B cell (primary cell): ENCODE results near the gene GRPEL2. TPM values are rescaled to one million over a fixed set of nuclear protein-coding genes. Genes with fewer than 3 reads are reported as not detected.

Experiments
- ATAC-seq: fragments of 200-7000 bp; cut with Tn5 transposase; one replicate; pipeline ENCODE4 v1.10.0; 2021; ENCODE audit warnings: low read depth, mild to moderate bottlenecking, moderate number of reproducible peaks, moderate library complexity
- CTCF ChIA-PET: fragments of 350-600 bp; sonication (Branson Sonifier 250); formaldehyde crosslinking; loops from one replicate; lab custom pipeline; 2021; ENCODE audit warnings: antibody characterized with exemption, inconsistent platforms; lab: Charles Lee
- POLR2A ChIA-PET: fragments of 350-600 bp; sonication (Branson Sonifier 250); formaldehyde crosslinking; loops from one replicate; lab custom pipeline; 2021; ENCODE audit warnings: antibody characterized with exemption; lab: Charles Lee
- DNase-seq: peaks from one replicate; pipeline ENCODE4 v3.0.0; 2013
- H2AFZ ChIP-seq: 2 replicates; pipeline ENCODE4 v1.6.1; 2012; ENCODE audit warnings: mild to moderate bottlenecking, low read depth, low read length; ENCODE audit not compliant: insufficient read depth, poor library complexity, severe bottlenecking
- H3K27ac ChIP-seq, 2 donors: 1 replicate in 1 of 2; 2 replicates in 1 of 2; pipeline ENCODE4 v1.5.1; 2012 to 2013; ENCODE audit warnings: low read length in 2 of 2, mild to moderate bottlenecking in 2 of 2, moderate library complexity in 1 of 2
- H3K27me3 ChIP-seq, 4 experiments: fragments of 200-600 bp in 1 of 4; sonication (generic) in 1 of 4; replicated peaks in 1 of 4; 1 replicate in 2 of 4; 2 replicates in 2 of 4; pipeline versions ENCODE4 v1.6.1 to v1.7.0; 2013 to 2016; ENCODE audit warnings: low read length in 3 of 4, mild to moderate bottlenecking in 2 of 4, mixed read lengths in 1 of 4, moderate library complexity in 1 of 4; ENCODE audit not compliant: insufficient read depth in 4 of 4, control insufficient read depth in 3 of 4; ENCODE audit errors: control extremely low read depth in 1 of 4
- H3K36me3 ChIP-seq, 2 experiments: replicated peaks in 1 of 2; 1 replicate in 1 of 2; 2 replicates in 1 of 2; pipeline versions ENCODE4 v1.6.1 to v1.7.1; 2013; ENCODE audit warnings: low read length in 1 of 2; ENCODE audit not compliant: insufficient read depth in 2 of 2, control insufficient read depth in 1 of 2; ENCODE audit errors: control extremely low read depth in 1 of 2, extremely low read depth in 1 of 2
- H3K4me1 ChIP-seq, 2 donors: fragments of 200-600 bp in 1 of 2; sonication (generic) in 1 of 2; 1 replicate in 1 of 2; 2 replicates in 1 of 2; pipeline versions ENCODE4 v1.5.1 to v1.6.1; 2013 to 2017; ENCODE audit warnings: low read length in 2 of 2; ENCODE audit not compliant: control insufficient read depth in 2 of 2, insufficient read depth in 2 of 2
- H3K4me2 ChIP-seq: replicated peaks from 2 replicates; pipeline ENCODE3; 2012; ENCODE audit warnings: mild to moderate bottlenecking, low read depth, low read length; ENCODE audit not compliant: poor library complexity, severe bottlenecking
- H3K4me3 ChIP-seq, 5 experiments: fragments of 200-600 bp in 1 of 5; sonication (generic) in 1 of 5; 1 replicate in 3 of 5; 2 replicates in 2 of 5; pipeline versions ENCODE4 v1.5.1 to v1.7.0; 2011 to 2016; ENCODE audit warnings: low read length in 4 of 5, mild to moderate bottlenecking in 4 of 5, low read depth in 2 of 5, control low read depth in 1 of 5, moderate library complexity in 1 of 5; ENCODE audit not compliant: insufficient read depth in 1 of 5; ENCODE audit errors: control extremely low read depth in 1 of 5, extremely low read depth in 1 of 5
- H3K79me2 ChIP-seq: fragments of 200-600 bp; sonication (generic); one replicate; pipeline ENCODE4 v1.6.0; 2016; ENCODE audit warnings: low read length; ENCODE audit not compliant: control insufficient read depth, insufficient read depth
- H3K9ac ChIP-seq: fragments of 200-600 bp; sonication (generic); 2 replicates; pipeline ENCODE4 v1.6.1; 2017; ENCODE audit warnings: mild to moderate bottlenecking, low read length, moderate library complexity
- H3K9me3 ChIP-seq, 3 donors: one replicate each; pipeline versions ENCODE4 v1.6.1 to v1.7.1; 2013; ENCODE audit warnings: low read length in 2 of 3; ENCODE audit not compliant: control insufficient read depth in 2 of 3, insufficient read depth in 1 of 3; ENCODE audit errors: control extremely low read depth in 1 of 3
- H4K20me1 ChIP-seq: 2 replicates; pipeline ENCODE4 v1.6.0; 2012; ENCODE audit warnings: mild to moderate bottlenecking, low read length; ENCODE audit not compliant: insufficient read depth, control insufficient read depth, poor library complexity, severe bottlenecking
- H3K27ac Mint-ChIP-seq: one replicate; pipeline ENCODE4 v1.8.0; 2021; ENCODE audit warnings: mixed read lengths
- H3K27me3 Mint-ChIP-seq: one replicate; pipeline ENCODE4 v1.8.0; 2021; ENCODE audit warnings: mixed read lengths
- H3K4me1 Mint-ChIP-seq: one replicate; pipeline ENCODE4 v1.8.0; 2021; ENCODE audit warnings: mixed read lengths
- H3K4me3 Mint-ChIP-seq: one replicate; pipeline ENCODE4 v1.8.0; 2021; ENCODE audit warnings: mixed read lengths
- H3K9me3 Mint-ChIP-seq: one replicate; pipeline ENCODE4 v1.8.0; 2022; ENCODE audit warnings: mixed read lengths; ENCODE audit not compliant: insufficient read depth
- CTCF ChIP-seq: fragments of 200-600 bp; IDR thresholded peaks from one replicate; pipeline ENCODE4 v1.8.0; 2022; ENCODE audit warnings: antibody characterized with exemption, mild to moderate bottlenecking
- EZH2 ChIP-seq: IDR thresholded peaks from 2 replicates; pipeline ENCODE4 v1.6.1; 2012; ENCODE audit warnings: borderline replicate concordance, low read depth, mild to moderate bottlenecking, moderate library complexity, low read length; ENCODE audit not compliant: insufficient read depth, poor library complexity, severe bottlenecking
- WGBS: methylation state at CpG from one replicate; pipeline ENCODE4 v1.1.5; 2013; ENCODE audit warnings: missing lambda C conversion rate; ENCODE audit not compliant: insufficient coverage; 5-methylcytosine and 5-hydroxymethylcytosine counted together
- intact Hi-C: fragments of 100-400 bp; cut with micrococcal nuclease; formaldehyde crosslinking; loops from one replicate; pipeline ENCODE4 v1.10.0; 2022
- polyA plus RNA-seq: library from polyadenylated mRNA; depleted of rRNA; stranded (reverse); fragments of >200 nt; gene quantifications from 2 replicates; pipeline ENCODE4 v1.2.3, GENCODE V29; 2012
- total RNA-seq, 2 donors: library from RNA; stranded (reverse); fragments of 120-200 nt in 1 of 2; gene quantifications; 1 replicate in 1 of 2; 2 replicates in 1 of 2; pipeline versions ENCODE4 v1.2.3 to v1.2.4, GENCODE V29; 2013 to 2022

The GRPEL2 gene
- total and polyA plus RNA-seq, 2 donors (not counting 1 experiment from before 2014, with no cell fraction given): 1.1 to 12.1 TPM

GRCh38 chr5:149383399-149383798 lies 38.1 kb downstream of the GRPEL2 start:
- peaks cover 0 to 3% (median 0%) of the 10 kb centered on the region in 3 donors for H3K9me3 ChIP-seq
- POLR2A ChIA-PET: no interaction called here
- no peaks in the 10 kb centered on the region for H3K27me3 ChIP-seq
- no peaks in the 10 kb centered on the region for H4K20me1 ChIP-seq
- CTCF ChIA-PET: interaction anchor here (2.1 to 7.8 kb wide), 5 partner anchors 11 to 235 kb away, joined by 6 to 67 read pairs (median 16); no protein-coding TSS in a partner anchor
- H2AFZ ChIP-seq: no peak overlapping the region
- Mint-ChIP-seq H3K27ac (no peak overlapping the region), H3K9me3 (no peaks in the 10 kb centered on the region), H3K4me3 (no peak overlapping the region), H3K27me3 (peaks cover 3% of the 10 kb centered on the region), H3K4me1 (peaks cover 2% of the 10 kb centered on the region)
- H3K36me3 ChIP-seq: no peaks in the 10 kb centered on the region
- H3K4me1 ChIP-seq: peaks cover 0 to 5% of the 10 kb centered on the region in 2 donors
- ATAC-seq: no peak
- DNase-seq: no peak
- no peak for TF ChIP-seq CTCF
- TF ChIP-seq EZH2: no peak
- H3K27ac ChIP-seq: no peak overlapping the region
- H3K79me2 ChIP-seq: no peaks in the 10 kb centered on the region
- H3K9ac ChIP-seq: no peak overlapping the region
- intact Hi-C loops: no loop called here
- no peak overlapping the region for H3K4me3 ChIP-seq
- WGBS: 98% methylated on average over 5 of the region's 9 CpGs
- H3K4me2 ChIP-seq: no peak overlapping the region

- Mint-ChIP-seq H3K9me3 (no peaks in the 10 kb centered on the region), H3K4me1 (peaks cover 2% of the 10 kb centered on the region), H3K4me3 (no peak overlapping the region), H3K27ac (no peak overlapping the region), H3K27me3 (peaks cover 8% of the 10 kb centered on the region)
- WGBS: 95% methylated on average over 4 of the region's 5 CpGs
- H3K36me3 ChIP-seq: no peaks in the 10 kb centered on the region
- H3K9me3 ChIP-seq: no peaks in the 10 kb centered on the region
- no peak overlapping the region for H3K9ac ChIP-seq
- POLR2A ChIA-PET: no interaction called here
- no peak for TF ChIP-seq CTCF
- no peak for TF ChIP-seq EZH2
- no peaks in the 10 kb centered on the region for H3K79me2 ChIP-seq
- DNase-seq (no peak), ATAC-seq (no peak)
- no peaks in the 10 kb centered on the region for H4K20me1 ChIP-seq
- no peak overlapping the region for H3K4me3 ChIP-seq
- H3K4me2 ChIP-seq: no peak overlapping the region
- H3K4me1 ChIP-seq: peaks cover 0 to 5% of the 10 kb centered on the region in 2 donors
- H2AFZ ChIP-seq: no peak overlapping the region
- no peaks in the 10 kb centered on the region for H3K27me3 ChIP-seq
- H3K27ac ChIP-seq: no peak overlapping the region
- intact Hi-C loops: no loop called here
- CTCF ChIA-PET: interaction anchor here (0.6 to 7.8 kb wide), 6 partner anchors 15 to 217 kb away, joined by 3 to 67 read pairs (median 4); no protein-coding TSS in a partner anchor
These were observed 40.9 kb downstream of the GRPEL2 start for GRCh38 chr5:149386166-149386565.
